C1 segment of cervical spinal cord (tissue), 14 donors: Measurements from ENCODE around the gene WEE1.
"Not testable (repeated sequence)": the region's sequence is repeated elsewhere in the genome, so short reads cannot be mapped to it uniquely, and the experiment has no call there.

ENCODE experiments used
- DNase-seq, 14 donors: peaks; one replicate each; lab custom pipeline; 2025; lab: John Stamatoyannopoulos, UW

The WEE1 gene

GRCh38 chr11:9596926-9597464, 23.5 kb downstream of the WEE1 start:
- no peak for DNase-seq

DNA sequence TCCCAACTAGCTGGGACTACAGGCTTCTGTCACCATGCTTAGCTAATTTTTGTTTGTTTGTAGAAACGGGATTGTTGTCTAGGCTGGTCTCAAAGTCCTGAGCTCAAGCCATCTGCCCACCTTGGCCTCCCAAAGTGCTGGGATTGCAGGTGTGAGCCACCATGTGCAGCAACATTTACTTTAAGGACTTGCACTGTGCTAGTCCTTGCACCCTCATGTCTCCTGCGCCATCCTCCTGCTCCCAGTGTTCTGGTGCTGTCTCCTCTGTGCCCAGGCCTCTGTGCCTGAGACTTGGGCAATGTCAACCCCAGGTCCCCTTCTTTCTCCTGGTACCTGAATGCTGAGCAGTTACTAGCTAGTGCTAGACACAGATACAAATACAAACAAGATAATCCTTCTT, 26.7 kb downstream of the WEE1 start:
- DNase-seq, result no peak

DNA sequence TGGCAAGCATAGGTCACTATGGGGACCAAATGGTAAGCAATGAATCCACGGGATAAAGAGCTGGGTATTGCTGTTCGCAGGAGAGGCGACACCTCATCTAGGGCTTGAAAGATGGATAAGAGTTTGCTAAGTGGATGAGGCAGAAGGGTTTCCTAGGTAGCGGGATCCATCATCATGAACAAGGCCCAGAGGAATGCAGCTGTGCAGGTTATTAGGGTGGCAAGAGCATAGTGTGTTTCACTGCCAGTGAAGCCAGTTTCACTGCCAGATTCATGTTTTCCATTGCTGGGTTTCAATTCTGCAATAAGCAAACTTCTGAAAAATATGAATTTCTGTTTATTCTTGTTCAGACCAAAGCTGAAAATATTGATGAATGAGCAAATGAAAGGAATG, 27.2 kb downstream of the WEE1 start:
- no peak for DNase-seq

DNA sequence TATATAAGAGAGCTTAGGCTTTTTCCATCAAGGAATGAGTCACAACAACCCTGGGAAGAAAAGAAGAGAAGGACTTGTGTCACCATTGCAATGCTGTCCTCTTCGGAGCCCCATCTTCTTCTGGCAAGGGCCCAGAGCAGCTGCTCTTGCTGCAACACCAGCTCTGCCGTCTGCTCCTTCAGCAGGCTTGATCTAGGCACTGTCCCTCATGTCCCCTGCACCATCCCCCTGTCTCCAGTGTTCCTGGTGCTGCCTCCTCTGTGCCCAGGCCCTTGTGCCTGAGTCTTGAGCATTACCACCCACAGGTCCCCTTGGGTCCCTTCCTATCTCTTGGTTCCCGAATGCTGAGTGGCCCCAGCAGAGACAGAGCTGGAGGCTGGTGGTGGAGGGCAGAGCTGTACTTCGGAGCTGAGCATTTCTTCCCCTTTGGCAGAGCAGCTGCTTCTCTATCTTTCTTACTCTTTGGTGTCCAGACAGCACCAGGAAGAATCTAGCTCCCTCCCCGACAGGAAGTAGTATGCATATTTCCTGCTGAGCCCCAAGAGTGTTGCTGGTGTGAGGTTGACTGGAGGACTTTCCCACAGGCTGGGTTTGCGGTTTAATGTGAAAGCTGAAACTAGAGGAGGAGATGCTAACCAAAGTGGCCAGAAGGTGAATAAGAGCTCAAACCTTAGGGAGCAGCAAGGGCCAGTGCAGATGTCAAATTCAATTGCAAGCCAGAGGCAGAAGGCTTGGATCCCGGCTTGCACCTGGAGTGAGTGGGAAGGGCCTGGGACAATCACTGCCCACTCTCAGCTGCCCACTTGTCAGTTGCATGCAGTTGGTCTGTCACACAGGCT, 27.8 kb downstream of the WEE1 start:
- peak in 1 of 14 donors; percentile 7 for DNase-seq

GRCh38 chr11:9601876-9602199, 28.4 kb downstream of the WEE1 start:
- no peak for DNase-seq

GRCh38 chr11:9603214-9603613, 29.7 kb downstream of the WEE1 start:
- not testable (repeated sequence) for DNase-seq

- no peak for DNase-seq
Measured at GRCh38 chr11:9604134-9604533, 30.7 kb downstream of the WEE1 start.

DNA sequence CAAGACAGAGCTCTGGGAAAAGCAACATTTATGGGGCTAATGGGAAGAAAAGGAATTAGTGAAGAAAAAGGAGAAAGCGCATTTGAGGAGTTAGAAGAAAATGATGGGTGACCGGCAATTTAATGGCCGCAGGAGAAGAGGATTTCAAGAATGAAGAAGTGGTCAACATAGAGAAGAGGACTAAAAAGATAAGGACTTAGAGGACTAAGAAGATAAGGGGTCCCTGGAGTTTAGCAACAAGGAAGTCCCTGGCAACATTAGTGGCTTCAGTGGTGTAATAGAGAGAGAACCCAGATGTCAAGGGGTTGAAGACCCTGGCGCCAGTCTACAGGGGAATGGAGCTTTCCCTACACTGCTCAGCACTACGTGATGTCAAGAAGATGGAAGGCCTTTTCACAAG, 32.3 kb downstream of the WEE1 start:
- no peak for DNase-seq

- no peak for DNase-seq
Measured at GRCh38 chr11:9606809-9607510, 33.5 kb downstream of the WEE1 start.

DNA sequence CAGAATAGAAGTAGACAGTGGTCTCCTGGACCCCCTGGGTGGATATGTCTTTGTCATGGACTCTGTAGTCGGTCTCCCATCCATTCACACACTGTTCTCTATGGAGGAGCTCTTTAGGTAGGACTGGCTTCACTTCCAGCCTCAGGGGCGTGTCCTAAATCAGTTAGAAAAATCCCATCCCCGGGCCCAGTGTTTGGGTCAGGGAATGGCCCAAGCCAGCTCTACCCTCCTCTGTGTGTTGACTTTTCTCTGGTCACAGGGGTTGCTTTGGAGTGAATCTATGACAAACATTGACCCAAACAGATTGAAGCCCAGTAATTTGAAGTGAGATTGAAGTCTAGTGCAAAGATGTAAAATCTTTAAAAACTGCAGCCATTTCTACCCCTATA, 34.0 kb downstream of the WEE1 start:
- DNase-seq, result no peak

- no peak for DNase-seq
Measured at GRCh38 chr11:9609002-9609759, 35.7 kb downstream of the WEE1 start.

DNA sequence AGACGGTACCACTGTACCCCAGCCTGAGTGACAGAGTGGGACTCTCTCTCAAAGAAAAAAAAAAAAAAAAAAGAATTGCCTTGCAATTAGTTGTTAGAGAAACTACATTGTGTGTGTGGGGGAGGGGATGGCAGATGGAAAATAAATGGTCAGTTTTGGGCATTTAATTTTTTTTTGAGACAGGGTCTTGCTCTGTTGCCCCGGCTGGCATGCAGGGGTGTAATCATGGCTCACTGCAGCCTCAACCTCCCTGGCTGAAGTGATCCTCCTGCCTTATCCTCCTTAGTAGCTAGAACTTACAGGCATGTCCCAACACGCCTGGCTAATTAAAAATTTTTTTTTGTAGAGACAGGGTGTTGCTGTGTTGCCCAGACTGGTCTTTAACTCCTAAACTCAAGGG, 36.4 kb downstream of the WEE1 start:
- no peak for DNase-seq

DNA sequence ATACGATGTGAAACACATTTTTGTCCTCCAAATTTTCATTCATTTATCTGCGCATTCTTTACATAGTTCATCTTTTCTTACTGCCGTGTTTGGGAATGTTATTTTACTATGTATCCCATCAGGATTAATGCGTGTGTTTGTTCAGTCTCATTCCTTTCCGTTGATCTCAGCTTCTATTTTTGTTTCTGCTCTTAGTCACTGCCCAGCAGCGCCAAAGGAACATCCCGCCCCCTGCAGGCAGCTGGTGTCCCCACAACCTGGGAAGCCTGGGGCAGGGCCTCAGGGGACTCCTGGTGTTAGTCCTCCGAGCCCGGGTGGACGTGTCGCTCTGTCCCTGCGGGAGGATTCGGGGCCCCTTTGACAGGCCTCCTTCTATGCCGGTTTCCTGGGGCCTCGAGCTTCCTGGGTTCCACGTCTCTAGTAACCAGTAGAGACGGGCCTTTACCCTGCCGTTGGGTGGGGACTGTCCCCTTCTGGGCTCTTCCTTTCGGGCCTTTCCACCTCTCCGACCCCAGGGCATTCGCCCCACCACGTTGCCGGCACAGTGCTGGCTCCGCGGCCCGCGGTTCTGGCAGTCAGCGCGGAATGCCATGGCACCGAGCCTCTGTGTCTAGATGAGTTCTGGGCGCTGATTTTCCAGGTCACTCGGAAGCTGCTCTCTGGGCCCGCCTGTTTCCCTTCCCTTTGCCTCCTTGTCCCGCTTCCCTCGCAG, 39.8 kb downstream of the WEE1 start:
- DNase-seq, result peak; percentile 38 to 92 (median 86)

DNA sequence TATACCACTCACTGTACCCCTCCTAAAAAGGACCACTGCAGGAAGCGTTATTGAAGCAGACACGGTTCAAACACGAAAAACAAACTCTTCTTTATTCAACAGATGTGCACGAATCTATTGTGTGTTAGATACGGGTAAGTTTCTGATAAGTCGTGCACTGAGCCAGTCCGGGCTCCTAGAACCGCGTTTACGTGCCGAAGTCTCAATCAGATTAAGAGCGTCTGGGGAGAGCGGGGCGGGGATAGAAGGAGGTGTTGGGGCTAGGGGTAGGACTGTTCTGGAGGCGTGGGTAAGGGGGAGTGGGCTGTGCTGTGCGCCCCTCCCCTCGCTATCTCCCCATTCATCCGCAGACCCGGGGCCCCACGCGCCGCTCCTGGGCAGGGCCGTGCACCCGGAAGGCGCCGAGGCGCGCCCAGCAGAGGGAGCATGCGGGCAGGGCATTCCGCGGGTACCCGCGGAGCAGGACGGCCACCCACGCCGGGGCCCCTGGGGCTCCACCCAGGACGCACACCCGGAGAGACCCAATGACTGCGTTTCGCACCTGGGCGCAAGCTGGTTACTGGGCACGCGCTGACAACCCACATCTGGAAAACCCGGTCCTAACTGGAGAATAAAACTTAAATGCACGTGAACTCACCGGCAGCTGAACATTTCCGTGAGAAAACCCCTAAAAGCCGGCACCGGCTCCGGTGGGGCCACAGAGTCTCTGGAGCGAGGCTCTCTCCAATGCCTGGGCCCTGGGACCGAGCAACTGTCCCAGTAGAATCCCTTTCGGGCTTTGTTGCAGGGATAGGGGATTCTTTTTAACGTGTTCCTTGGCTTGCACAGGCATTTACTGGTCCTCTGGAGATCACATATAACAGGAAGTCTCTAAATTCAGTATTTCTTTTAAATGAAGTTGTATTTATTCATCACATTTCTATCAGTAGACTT, 40.6 kb downstream of the WEE1 start:
- DNase-seq, result peak; percentile 22 to 87 (median 76)

DNA sequence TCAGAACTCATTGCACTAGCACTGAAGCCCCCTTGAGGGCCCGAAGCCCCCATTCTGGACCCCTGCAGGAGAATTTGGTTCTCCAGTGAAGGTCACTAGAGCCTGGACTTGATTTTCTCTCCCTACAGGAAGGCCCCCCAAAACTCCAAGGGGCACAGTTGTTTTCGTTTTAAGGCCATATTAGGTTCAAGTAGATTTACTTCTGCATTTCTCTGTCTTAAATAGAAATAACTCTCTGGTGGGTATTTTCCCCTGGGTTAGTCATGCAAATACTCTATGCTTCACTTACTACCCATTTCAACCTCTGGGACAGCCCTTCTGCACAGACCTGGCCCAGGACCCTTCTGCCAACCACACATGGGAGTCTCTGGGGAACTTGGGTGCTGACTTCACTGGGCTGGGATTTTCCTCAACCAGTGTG, 41.6 kb downstream of the WEE1 start:
- DNase-seq, result no peak

DNA sequence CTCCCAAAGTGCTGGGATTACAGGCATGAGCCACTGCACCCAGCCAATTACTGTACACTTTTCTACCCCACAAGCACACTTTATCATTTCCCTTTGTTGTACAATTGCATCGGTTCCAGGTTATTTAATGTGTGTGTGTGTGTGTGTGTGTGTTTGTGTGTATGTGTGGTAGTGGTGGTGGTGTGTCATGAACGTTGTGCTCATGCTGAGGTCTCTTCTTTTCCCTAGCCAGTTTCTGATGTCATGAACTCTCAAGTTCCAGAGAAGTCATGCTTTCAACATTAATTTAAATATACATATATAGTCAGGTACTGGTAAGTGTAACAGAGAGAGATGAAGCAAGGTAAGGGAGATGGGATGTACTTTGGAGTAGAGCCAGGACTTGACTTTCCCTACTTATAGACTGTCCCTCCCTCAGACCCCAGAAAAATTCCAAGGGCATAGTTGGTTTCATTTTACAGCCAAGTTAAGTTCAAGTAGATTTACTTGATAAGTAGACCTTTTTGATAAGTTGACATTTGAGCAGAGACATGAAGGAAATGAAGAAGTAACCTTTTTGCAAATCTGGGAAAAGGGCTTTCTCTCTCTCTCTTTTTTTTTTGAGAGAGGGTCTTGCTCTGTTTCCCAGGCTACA, 42.7 kb downstream of the WEE1 start:
- DNase-seq, result no peak

- no peak for DNase-seq
Measured at GRCh38 chr11:9616858-9617257, 43.4 kb downstream of the WEE1 start.

- DNase-seq, result no peak
Measured at GRCh38 chr11:9617940-9618339, 44.5 kb downstream of the WEE1 start.

GRCh38 chr11:9619004-9619403, 45.5 kb downstream of the WEE1 start:
- no peak for DNase-seq

- no peak for DNase-seq
Measured at GRCh38 chr11:9619971-9620370, 46.5 kb downstream of the WEE1 start.
